HCT116 (cell line): ENCODE results near the gene ARFGAP1. TPM values are rescaled to one million over a fixed set of nuclear protein-coding genes. Genes with fewer than 3 reads are reported as not detected.

Experiments
- ATAC-seq: fragments of 200-7000 bp; cut with Tn5 transposase; 2 replicates; pipeline ENCODE4 v1.9.1; 2020; ENCODE audit warnings: mild to moderate bottlenecking, moderate library complexity
- BruUV-seq: library from RNA; stranded (reverse); fragments of 400-500 nt; replicated peaks from 2 replicates; lab custom pipeline; 2021; lab: Mats Ljungman, UMichigan
- CTCF ChIA-PET: fragments of 300-600 bp; sonication (Branson Sonifier 250); formaldehyde crosslinking; loops from one replicate; lab custom pipeline; 2021; ENCODE audit warnings: antibody characterized with exemption; lab: Charles Lee
- POLR2A ChIA-PET: fragments of 300-600, 350-600 bp; sonication (Branson Sonifier 250); formaldehyde crosslinking; loops from one replicate; lab custom pipeline; 2021; ENCODE audit warnings: antibody characterized with exemption; lab: Charles Lee
- RAD21 ChIA-PET, 2 experiments: fragments of 300-600 bp; sonication (Branson Sonifier 250); formaldehyde crosslinking; loops; one replicate each; lab custom pipeline; 2023; ENCODE audit warnings: low total read pairs in 2 of 2; ENCODE audit not compliant: uncharacterized antibody in 2 of 2, unreplicated experiment in 2 of 2, low non-redundant PET in 1 of 2; lab: Charles Lee
- DNase-seq: peaks from one replicate; pipeline ENCODE4 v3.0.0-alpha.2; 2010; ENCODE audit warnings: low read depth, low spot score
- H2AFZ ChIP-seq: fragments of 200-600 bp; shearing (Covaris generic), sonication (generic); 2 replicates; pipeline ENCODE4 v1.6.1; 2017; ENCODE audit warnings: low read depth, mixed run types, mixed read lengths, antibody characterized with exemption, low read length; ENCODE audit not compliant: poor library complexity, severe bottlenecking
- H3K27ac ChIP-seq: 2 replicates; pipeline ENCODE4 v1.5.1; 2012; ENCODE audit warnings: low read depth, low read length
- H3K27me3 ChIP-seq: fragments of 200-600 bp; sonication (generic); 2 replicates; pipeline ENCODE4 v1.6.1; 2016; ENCODE audit warnings: mixed run types, low read length, mixed read lengths; ENCODE audit not compliant: insufficient read depth
- H3K36me3 ChIP-seq, 2 experiments: fragments of 200-500 bp in 1 of 2; fragments of 200-600 bp in 1 of 2; sonication (Bioruptor generic) in 1 of 2; sonication (generic) in 1 of 2; 2 replicates each; pipeline versions ENCODE4 v1.5.1 to v1.6.1; 2014 to 2016; ENCODE audit warnings: low read length in 2 of 2, inconsistent platforms in 1 of 2, mixed read lengths in 1 of 2, mixed run types in 1 of 2; ENCODE audit not compliant: insufficient read depth in 2 of 2, control insufficient read depth in 1 of 2
- H3K4me1 ChIP-seq, 2 experiments: fragments of 200-600 bp in 1 of 2; sonication (generic) in 1 of 2; 2 replicates each; pipeline versions ENCODE4 v1.5.1 to v1.6.1; 2012 to 2017; ENCODE audit warnings: low read length in 2 of 2, inconsistent platforms in 1 of 2, mild to moderate bottlenecking in 1 of 2, mixed read lengths in 1 of 2, mixed run types in 1 of 2, moderate library complexity in 1 of 2; ENCODE audit not compliant: insufficient read depth in 2 of 2, control insufficient read depth in 1 of 2
- H3K4me2 ChIP-seq: fragments of 200-600 bp; sonication (generic); 2 replicates; pipeline ENCODE4 v1.6.1; 2017; ENCODE audit warnings: mixed run types, low read length, mixed read lengths
- H3K4me3 ChIP-seq, 2 experiments: fragments of 200-600 bp in 1 of 2; sonication (generic) in 1 of 2; replicated peaks in 1 of 2; 2 replicates each; pipeline ENCODE4 v1.5.1; 2011 to 2016; ENCODE audit warnings: low read length in 2 of 2, control low read depth in 1 of 2, low read depth in 1 of 2, mild to moderate bottlenecking in 1 of 2, mixed read lengths in 1 of 2, mixed run types in 1 of 2
- H3K79me2 ChIP-seq: fragments of 200-600 bp; sonication (generic); 2 replicates; pipeline ENCODE4 v1.6.1; 2017; ENCODE audit warnings: mild to moderate bottlenecking, mixed run types, low read length, moderate library complexity, mixed read lengths; ENCODE audit not compliant: insufficient read depth
- H3K9ac ChIP-seq: fragments of 200-600 bp; sonication (generic); 2 replicates; pipeline ENCODE4 v1.6.1; 2016; ENCODE audit warnings: low read length, mixed read lengths
- H3K9me2 ChIP-seq: fragments of 200-600 bp; sonication (generic), shearing (Covaris generic); 2 replicates; pipeline ENCODE4 v1.6.1; 2017; ENCODE audit warnings: mixed run types, mild to moderate bottlenecking, moderate library complexity; ENCODE audit not compliant: insufficient read depth
- H3K9me3 ChIP-seq, 2 experiments: fragments of 200-500 bp in 1 of 2; fragments of 200-600 bp in 1 of 2; sonication (Bioruptor generic) in 1 of 2; sonication (generic) in 1 of 2; 2 replicates each; pipeline ENCODE4 v1.6.1; 2014 to 2017; ENCODE audit warnings: low read length in 2 of 2, mixed read lengths in 2 of 2, inconsistent platforms in 1 of 2, low read depth in 1 of 2, mild to moderate bottlenecking in 1 of 2, mixed run types in 1 of 2, moderate library complexity in 1 of 2; ENCODE audit not compliant: control insufficient read depth in 1 of 2, insufficient read depth in 1 of 2
- H4K20me1 ChIP-seq: fragments of 200-600 bp; sonication (generic), shearing (Covaris generic); 2 replicates; pipeline ENCODE4 v1.6.1; 2017; ENCODE audit warnings: mixed run types, mild to moderate bottlenecking, moderate library complexity; ENCODE audit not compliant: insufficient read depth
- CEBPB ChIP-seq: IDR thresholded peaks from 2 replicates; pipeline ENCODE4 v1.6.1; 2012; ENCODE audit warnings: low read depth
- CTCF ChIP-seq, 3 experiments: fragments of 200-600 bp in 1 of 3; sonication (generic) in 1 of 3; IDR thresholded peaks in 2 of 3; conservative IDR thresholded peaks in 1 of 3; 2 replicates each; pipeline ENCODE4 v1.5.1; 2012 to 2017; ENCODE audit warnings: low read depth in 2 of 3, low read length in 2 of 3, antibody characterized with exemption in 1 of 3, borderline replicate concordance in 1 of 3, control low read depth in 1 of 3, mild to moderate bottlenecking in 1 of 3, mixed read lengths in 1 of 3, mixed run types in 1 of 3, moderate library complexity in 1 of 3; ENCODE audit not compliant: insufficient read depth in 1 of 3
- ELF1 ChIP-seq: IDR thresholded peaks from 2 replicates; pipeline ENCODE4 v1.6.1; 2012; ENCODE audit warnings: low read depth, borderline replicate concordance
- FOSL1 ChIP-seq: IDR thresholded peaks from 2 replicates; pipeline ENCODE4 v1.6.1; 2012; ENCODE audit warnings: low read depth
- POLR2A ChIP-seq: IDR thresholded peaks from 2 replicates; pipeline ENCODE4 v1.7.0; 2011; ENCODE audit warnings: borderline replicate concordance; ENCODE audit not compliant: insufficient read depth, insufficient read length; ENCODE audit errors: extremely low read depth
- POLR2AphosphoS5 ChIP-seq: IDR thresholded peaks from 2 replicates; pipeline ENCODE4 v1.6.1; 2011; ENCODE audit warnings: mild to moderate bottlenecking, low read depth, low read length, moderate library complexity
- RAD21 ChIP-seq: IDR thresholded peaks from 2 replicates; pipeline ENCODE4 v1.6.1; 2012; ENCODE audit warnings: low read depth, mild to moderate bottlenecking
- SIN3A ChIP-seq: IDR thresholded peaks from 2 replicates; pipeline ENCODE4 v1.6.1; 2012; ENCODE audit warnings: low read depth
- SRF ChIP-seq: IDR thresholded peaks from 2 replicates; pipeline ENCODE4 v1.6.1; 2012; ENCODE audit warnings: low read depth
- ZFX ChIP-seq: fragments of 450-650 bp; IDR thresholded peaks from 2 replicates; pipeline ENCODE4 v1.6.1; 2017
- intact Hi-C: fragments of 100-400 bp; cut with micrococcal nuclease; formaldehyde crosslinking; loops from 2 replicates; pipeline ENCODE4 v1.10.0; 2022
- total RNA-seq: library from RNA; stranded (reverse); gene quantifications from one replicate; pipeline ENCODE4 v1.2.1, GENCODE V29; 2021; ENCODE audit not compliant: unreplicated experiment

ARFGAP1 gene
- total RNA-seq, 1 experiment from 2014 or later, result 94.4 TPM

GRCh38 chr20:63223826-63224207, 48.8 kb upstream of the ARFGAP1 start:
- POLR2A ChIA-PET, result interaction anchor here (1.5 to 2.0 kb wide), 5 partner anchors 9 to 49 kb away, joined by 3 to 11 read pairs (median 6); partner anchors contain the start of gene ARFGAP1
- Histone ChIP-seq H3K4me1 (peaks cover 15 to 32% of the 10 kb centered on the region in 2 experiments), H3K4me2 (no peak overlapping the region), H3K9ac (no peak overlapping the region), H3K4me3 (no peak overlapping the region), H3K27ac (no peak overlapping the region), H3K79me2 (no peaks in the 10 kb centered on the region), H3K36me3 (no peaks in the 10 kb centered on the region), H3K27me3 (no peaks in the 10 kb centered on the region), H3K9me2 (no peaks in the 10 kb centered on the region), H4K20me1 (no peaks in the 10 kb centered on the region), H2AFZ (no peak overlapping the region), H3K9me3 (no peaks in the 10 kb centered on the region)
- no TSS peak for BruUV-seq
- no peak for TF ChIP-seq ELF1
- no peak for TF ChIP-seq FOSL1
- TF ChIP-seq RAD21, result no peak
- no peak for TF ChIP-seq SIN3A
- TF ChIP-seq ZFX, result no peak
- TF ChIP-seq POLR2AphosphoS5, result no peak
- no peak for TF ChIP-seq CEBPB
- no peak for TF ChIP-seq POLR2A
- CTCF ChIA-PET, result interaction anchor here (0.7 to 4.3 kb wide), 28 partner anchors 9 to 750 kb away, joined by 3 to 107 read pairs (median 7); partner anchors contain the start of genes ARFGAP1 and BIRC7
- DNase-seq (no peak), ATAC-seq (no peak)
- intact Hi-C loops, result loop anchor here (1.0 to 2.0 kb wide), 2 partner anchors 27 to 67 kb away; no protein-coding TSS in a partner anchor
- RAD21 ChIA-PET, result interaction anchor here (0.7 to 1.5 kb wide), 8 partner anchors 9 to 57 kb away, joined by 3 to 7 read pairs (median 3); no protein-coding TSS in a partner anchor

- H3K27me3 ChIP-seq, result no peaks in the 10 kb centered on the region
- H4K20me1 ChIP-seq, result no peaks in the 10 kb centered on the region
- no peak overlapping the region for H3K4me3 ChIP-seq
- ChIA-PET RAD21 (interaction anchor here (1.1 to 1.5 kb wide), 3 partner anchors 8 to 10 kb away, joined by 3 to 5 read pairs (median 3); no protein-coding TSS in a partner anchor), CTCF (interaction anchor here (0.6 to 4.3 kb wide), 18 partner anchors 10 to 166 kb away, joined by 3 to 107 read pairs (median 9); partner anchors contain the start of genes ARFGAP1 and BIRC7), POLR2A (interaction anchor here (1.5 to 2.0 kb wide), 4 partner anchors 8 to 29 kb away, joined by 3 to 11 read pairs (median 7); no protein-coding TSS in a partner anchor)
- H3K4me2 ChIP-seq, result peak overlapping the region; percentile 59
- no peaks in the 10 kb centered on the region for H3K9me2 ChIP-seq
- no peaks in the 10 kb centered on the region for H3K36me3 ChIP-seq
- peaks cover 15 to 32% of the 10 kb centered on the region in 2 experiments for H3K4me1 ChIP-seq
- no peak overlapping the region; the same call in 1 of the 2 replicates for H3K27ac ChIP-seq
- H3K79me2 ChIP-seq, result no peaks in the 10 kb centered on the region
- TF ChIP-seq SRF, result no peak
- 0 out of 2 replicates have a peak, but pooled peaks have one; percentile 10 for TF ChIP-seq ZFX
- TF ChIP-seq CTCF (IDR thresholded peaks at IDR 0.05 in 2 of 3, conservative IDR thresholded peaks at IDR 0.05 in 1 of 3; ENCODE audit: borderline replicate concordance in 1 of 3, insufficient read depth in 1 of 3, low read depth in 2 of 3, low read length in 2 of 3), result peak; percentile 27 to 43 (median 27); a peak in 4 of 6 replicates
- intact Hi-C loops, result no loop called here
- BruUV-seq, result no TSS peak
- peak; percentile 70 for ATAC-seq
- no peak overlapping the region for H2AFZ ChIP-seq
- H3K9ac ChIP-seq, result no peak overlapping the region
- no peaks in the 10 kb centered on the region for H3K9me3 ChIP-seq
- no peak for DNase-seq
Measured at GRCh38 chr20:63224412-63225081, 48.1 kb upstream of the ARFGAP1 start.
